GM21619 (cell line): ENCODE data around the gene PRDM10.
"Not testable (repeated sequence)": the region's sequence is repeated elsewhere in the genome, so short reads cannot be mapped to it uniquely, and the experiment has no call there.

Source experiments
- ATAC-seq: cut with Tn5 transposase; IDR thresholded peaks from one replicate; pipeline ENCODE4 v1.9.1; 2021; ENCODE audit not compliant: unreplicated experiment

The PRDM10 gene

GRCh38 chr11:129976328-129976727 lies 26.3 kb downstream of the PRDM10 start:
- no peak for ATAC-seq

GRCh38 chr11:129975543-129975942 lies 27.1 kb downstream of the PRDM10 start:
- no peak for ATAC-seq

- no peak for ATAC-seq
Measured at GRCh38 chr11:129974672-129975071, 28.0 kb downstream of the PRDM10 start.

- ATAC-seq = no peak
Measured at GRCh38 chr11:129974237-129974636, 28.4 kb downstream of the PRDM10 start.

GRCh38 chr11:129973809-129974208 lies 28.8 kb downstream of the PRDM10 start:
- ATAC-seq = no peak

GRCh38 chr11:129973068-129973467 lies 29.6 kb downstream of the PRDM10 start:
- ATAC-seq = peak; percentile 97

GRCh38 chr11:129972611-129973010 lies 30.0 kb downstream of the PRDM10 start:
- ATAC-seq = no peak

GRCh38 chr11:129971856-129972255 lies 30.8 kb downstream of the PRDM10 start:
- ATAC-seq = not testable (repeated sequence)

- ATAC-seq = no peak
Measured at GRCh38 chr11:129969920-129970319, 32.7 kb downstream of the PRDM10 start.

- ATAC-seq = no peak
Measured at GRCh38 chr11:129968591-129969419, 33.8 kb downstream of the PRDM10 start.

GRCh38 chr11:129967996-129968395 lies 34.6 kb downstream of the PRDM10 start:
- ATAC-seq = no peak

GRCh38 chr11:129965248-129965647 lies 37.4 kb downstream of the PRDM10 start:
- no peak for ATAC-seq

GRCh38 chr11:129960216-129961214 lies 42.1 kb downstream of the PRDM10 start:
- ATAC-seq = peak; percentile 95

- no peak for ATAC-seq
Measured at GRCh38 chr11:129959687-129960086, 42.9 kb downstream of the PRDM10 start.

- ATAC-seq = no peak
Measured at GRCh38 chr11:129955282-129955681, 47.4 kb downstream of the PRDM10 start.

GRCh38 chr11:129954703-129955102 lies 47.9 kb downstream of the PRDM10 start:
- not testable (repeated sequence) for ATAC-seq

- ATAC-seq = no peak
Measured at GRCh38 chr11:129951866-129952262, 50.8 kb downstream of the PRDM10 start.

- no peak for ATAC-seq
Measured at GRCh38 chr11:129951201-129951865, 51.3 kb downstream of the PRDM10 start.

GRCh38 chr11:129950101-129951091 lies 52.2 kb downstream of the PRDM10 start:
- ATAC-seq = no peak

- ATAC-seq = no peak
Measured at GRCh38 chr11:129948926-129949466, 53.6 kb downstream of the PRDM10 start.
